ENCODE data around the gene CASP10. TPM values are rescaled to one million over a fixed set of nuclear protein-coding genes. Genes with fewer than 3 reads are reported as not detected.

Gene CASP10
- total and polyA plus RNA-seq, 2 donors (not counting 1 experiment from before 2014, with no cell fraction given), result 16.0 to 34.3 TPM

GRCh38 chr2:201139836-201140604 lies 42.9 kb upstream of the CASP10 start:
- peaks cover 23% of the 10 kb centered on the region for H3K79me2 ChIP-seq (ENCODE audit: control insufficient read depth, insufficient read depth, low read length)
- no peak overlapping the region for H3K9ac ChIP-seq (ENCODE audit: low read length)
- no peaks in the 10 kb centered on the region for H3K9me3 ChIP-seq (ENCODE audit: control extremely low read depth in 1 of 3, control insufficient read depth in 2 of 3, insufficient read depth in 1 of 3, low read length in 2 of 3)
- POLR2A ChIA-PET, result no interaction called here
- DNase-seq (no peak), ATAC-seq (ENCODE audit: low read depth) (no peak)
- no peaks in the 10 kb centered on the region for H3K4me1 ChIP-seq (ENCODE audit: control insufficient read depth in 2 of 2, insufficient read depth in 2 of 2, low read length in 2 of 2)
- 96% methylated on average over 24 of the region's 34 CpGs for WGBS (ENCODE audit: insufficient coverage)
- no peak overlapping the region for H2AFZ ChIP-seq (ENCODE audit: insufficient read depth, low read depth, low read length, poor library complexity, severe bottlenecking)
- Mint-ChIP-seq H3K4me3 (no peak overlapping the region), H3K27ac (no peak overlapping the region), H3K4me1 (peaks cover 17% of the 10 kb centered on the region), H3K9me3 (ENCODE audit: insufficient read depth) (no peaks in the 10 kb centered on the region), H3K27me3 (no peaks in the 10 kb centered on the region)
- H3K27ac ChIP-seq (ENCODE audit: low read length in 2 of 2), result no peak overlapping the region
- H3K4me3 ChIP-seq (ENCODE audit: control extremely low read depth in 1 of 5, extremely low read depth in 1 of 5, insufficient read depth in 1 of 5, low read depth in 2 of 5, low read length in 4 of 5), result no peak overlapping the region
- H4K20me1 ChIP-seq (ENCODE audit: control insufficient read depth, insufficient read depth, low read length, poor library complexity, severe bottlenecking), result no peaks in the 10 kb centered on the region
- no peaks in the 10 kb centered on the region for H3K27me3 ChIP-seq (replicated peaks in 1 of 4; ENCODE audit: control extremely low read depth in 1 of 4, control insufficient read depth in 3 of 4, insufficient read depth in 4 of 4, low read length in 3 of 4)
- TF ChIP-seq CTCF (IDR thresholded peaks at IDR 0.05) (no peak), EZH2 (IDR thresholded peaks at IDR 0.05; ENCODE audit: borderline replicate concordance, insufficient read depth, low read depth, low read length, poor library complexity, severe bottlenecking) (no peak)
- CTCF ChIA-PET, result no interaction called here
- H3K36me3 ChIP-seq (replicated peaks in 1 of 2; ENCODE audit: control extremely low read depth in 1 of 2, control insufficient read depth in 1 of 2, extremely low read depth in 1 of 2, insufficient read depth in 2 of 2, low read length in 1 of 2), result peaks cover 19 to 63% of the 10 kb centered on the region in 2 experiments
- no peak overlapping the region for H3K4me2 ChIP-seq (replicated peaks; ENCODE audit: low read depth, low read length, poor library complexity, severe bottlenecking)
- intact Hi-C loops (cut with micrococcal nuclease), result no loop called here
